Trophoblast cell (in vitro differentiated cells and primary cell): ENCODE results near the gene SYNM.

Experiments
- DNase-seq, 2 donors: peaks; one replicate each; pipeline ENCODE4 v3.0.0-alpha.2; 2016
- H2AFZ ChIP-seq: 2 replicates; pipeline ENCODE4 v1.6.1; 2013; ENCODE audit warnings: low read length, moderate library complexity, mild to moderate bottlenecking; ENCODE audit not compliant: insufficient read depth, poor library complexity
- H2AK5ac ChIP-seq: 2 replicates; pipeline ENCODE4 v1.6.1; 2013; ENCODE audit warnings: mild to moderate bottlenecking, low read length
- H2BK120ac ChIP-seq: 2 replicates; pipeline ENCODE4 v1.6.1; 2013; ENCODE audit warnings: low read length, mild to moderate bottlenecking, moderate library complexity; ENCODE audit not compliant: insufficient read depth, poor library complexity
- H2BK12ac ChIP-seq: 2 replicates; pipeline ENCODE4 v1.6.1; 2013; ENCODE audit warnings: mild to moderate bottlenecking, low read length, moderate library complexity
- H2BK5ac ChIP-seq: 2 replicates; pipeline ENCODE4 v1.6.1; 2013; ENCODE audit warnings: low read length, low read depth, moderate library complexity, mild to moderate bottlenecking; ENCODE audit not compliant: poor library complexity
- H3K14ac ChIP-seq: 2 replicates; pipeline ENCODE4 v1.6.1; 2013; ENCODE audit warnings: mild to moderate bottlenecking, low read length
- H3K18ac ChIP-seq: 2 replicates; pipeline ENCODE4 v1.6.1; 2013; ENCODE audit warnings: mild to moderate bottlenecking, low read length
- H3K23ac ChIP-seq: 2 replicates; pipeline ENCODE4 v1.6.1; 2013; ENCODE audit warnings: low read length
- H3K27ac ChIP-seq: 2 replicates; pipeline ENCODE4 v1.5.1; 2013; ENCODE audit warnings: low read depth, mild to moderate bottlenecking, inconsistent platforms, low read length, moderate library complexity
- H3K27me3 ChIP-seq: 2 replicates; pipeline ENCODE4 v1.6.1; 2013; ENCODE audit warnings: inconsistent platforms, mild to moderate bottlenecking, low read length, moderate library complexity; ENCODE audit not compliant: insufficient read depth
- H3K36me3 ChIP-seq, 2 experiments: 1 replicate in 1 of 2; 2 replicates in 1 of 2; pipeline ENCODE4 v1.6.1; 2013; ENCODE audit warnings: low read length in 2 of 2, mild to moderate bottlenecking in 2 of 2, moderate library complexity in 1 of 2; ENCODE audit not compliant: insufficient read depth in 2 of 2, control insufficient read depth in 1 of 2
- H3K4ac ChIP-seq: 2 replicates; pipeline ENCODE4 v1.6.1; 2013; ENCODE audit warnings: low read depth, mild to moderate bottlenecking, low read length, moderate library complexity
- H3K4me1 ChIP-seq, 2 experiments: 1 replicate in 1 of 2; 2 replicates in 1 of 2; pipeline ENCODE4 v1.6.1; 2013; ENCODE audit warnings: low read length in 2 of 2, mild to moderate bottlenecking in 2 of 2, moderate library complexity in 1 of 2; ENCODE audit not compliant: insufficient read depth in 2 of 2, control insufficient read depth in 1 of 2
- H3K4me2 ChIP-seq: 2 replicates; pipeline ENCODE4 v1.6.1; 2013; ENCODE audit warnings: inconsistent platforms, mild to moderate bottlenecking, low read length, moderate library complexity
- H3K4me3 ChIP-seq: 2 replicates; pipeline ENCODE4 v1.5.1; 2013; ENCODE audit warnings: mild to moderate bottlenecking, low read depth, low read length, inconsistent platforms
- H3K79me1 ChIP-seq: one replicate; pipeline ENCODE4 v1.6.1; 2013; ENCODE audit warnings: low read length
- H3K79me2 ChIP-seq: 2 replicates; pipeline ENCODE4 v1.6.1; 2013; ENCODE audit warnings: low read length, mild to moderate bottlenecking; ENCODE audit not compliant: control insufficient read depth, insufficient read depth, poor library complexity
- H3K9ac ChIP-seq: 2 replicates; pipeline ENCODE4 v1.6.1; 2013; ENCODE audit warnings: mild to moderate bottlenecking, low read length
- H3K9me3 ChIP-seq: 2 replicates; pipeline ENCODE4 v1.6.1; 2013; ENCODE audit warnings: low read depth, mild to moderate bottlenecking, control low read depth, inconsistent platforms, low read length; ENCODE audit not compliant: insufficient read depth
- H4K12ac ChIP-seq: 2 replicates; pipeline ENCODE4 v1.6.1; 2013; ENCODE audit warnings: low read depth, mild to moderate bottlenecking, low read length, moderate library complexity
- H4K8ac ChIP-seq: 2 replicates; pipeline ENCODE4 v1.6.1; 2013; ENCODE audit warnings: low read depth, mild to moderate bottlenecking, low read length, moderate library complexity
- H4K91ac ChIP-seq: one replicate; pipeline ENCODE4 v1.6.1; 2013; ENCODE audit warnings: low read depth, mild to moderate bottlenecking, low read length, moderate library complexity
- WGBS: extraction: QIAGEN DNeasy Blood & Tissue Kit; methylation state at CpG from one replicate; pipeline ENCODE4 v1.1.7; 2013; ENCODE audit warnings: missing lambda C conversion rate; ENCODE audit not compliant: insufficient read length, insufficient coverage; ENCODE audit errors: extremely low coverage; 5-methylcytosine and 5-hydroxymethylcytosine counted together

Gene SYNM

DNA sequence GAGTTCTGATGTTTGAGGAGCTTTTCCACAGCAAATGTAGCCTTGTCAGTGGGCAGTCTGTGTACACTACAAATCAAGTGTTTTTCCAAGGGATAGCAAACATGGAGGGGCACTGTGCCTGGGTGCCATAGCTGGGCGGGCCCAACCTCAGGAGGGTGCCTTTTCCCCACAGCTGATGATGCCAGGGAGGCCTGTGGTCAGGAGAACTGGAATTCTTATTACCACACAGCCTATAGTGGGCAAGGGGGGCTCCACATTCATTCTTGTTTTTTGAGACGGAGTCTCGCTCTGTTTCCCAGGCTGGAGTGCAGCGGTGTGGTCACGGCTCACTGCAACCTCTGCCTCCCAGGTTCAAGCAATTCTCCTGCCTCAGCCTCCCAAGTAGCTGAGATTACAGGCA is 41.8 kb downstream of the SYNM start:
- Histone ChIP-seq H2AK5ac (no peak overlapping the region), H3K27ac (no peak overlapping the region), H4K8ac (no peak overlapping the region), H2BK120ac (no peak overlapping the region), H2BK5ac (no peak overlapping the region), H3K36me3 (peaks cover 8 to 13% of the 10 kb centered on the region in 2 experiments), H3K79me2 (no peaks in the 10 kb centered on the region), H3K4me2 (no peak overlapping the region), H2AFZ (no peak overlapping the region), H3K9me3 (no peaks in the 10 kb centered on the region), H4K12ac (no peak overlapping the region), H3K4ac (no peak overlapping the region), H3K9ac (no peak overlapping the region), H2BK12ac (no peak overlapping the region), H3K4me3 (no peak overlapping the region), H4K91ac (no peak overlapping the region), H3K27me3 (no peaks in the 10 kb centered on the region), H3K4me1 (peaks cover 3% of the 10 kb centered on the region in 2 experiments), H3K79me1 (no peaks in the 10 kb centered on the region), H3K18ac (no peak overlapping the region), H3K14ac (no peak overlapping the region), H3K23ac (no peak overlapping the region)
- WGBS, result no CpG with 5 or more reads among the region's 5 CpGs
- DNase-seq, result no peak

DNA sequence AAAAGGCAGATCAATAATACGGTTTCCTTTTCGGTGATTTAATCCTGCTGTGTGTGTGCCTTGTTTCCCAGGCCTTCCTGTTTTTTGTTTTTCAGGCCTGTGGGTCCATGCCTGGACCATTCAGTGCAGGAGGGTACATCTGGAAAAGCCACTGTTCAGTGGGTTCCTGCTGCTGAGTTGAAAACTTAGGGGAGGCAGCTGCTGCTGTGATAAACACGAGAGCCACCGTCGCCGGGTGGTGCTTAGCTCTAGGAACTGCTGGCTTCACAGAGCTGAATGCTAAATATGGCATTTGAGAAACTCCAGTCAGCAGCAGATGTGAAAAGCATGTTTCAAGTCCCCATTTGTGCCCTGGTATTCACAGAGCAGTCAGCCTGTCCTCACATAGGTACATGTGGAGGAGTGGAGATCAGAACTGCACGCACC is 44.0 kb downstream of the SYNM start:
- Histone ChIP-seq H3K9ac (no peak overlapping the region), H3K9me3 (no peaks in the 10 kb centered on the region), H3K4me2 (no peak overlapping the region), H4K91ac (no peak overlapping the region), H2BK120ac (no peak overlapping the region), H4K12ac (no peak overlapping the region), H3K18ac (no peak overlapping the region), H3K27me3 (no peaks in the 10 kb centered on the region), H3K14ac (no peak overlapping the region), H2AFZ (no peak overlapping the region), H3K4me3 (no peak overlapping the region), H3K4me1 (peaks cover 0 to under 1% of the 10 kb centered on the region in 2 experiments), H4K8ac (no peak overlapping the region), H3K23ac (no peak overlapping the region), H3K27ac (no peak overlapping the region), H2AK5ac (no peak overlapping the region), H3K79me2 (no peaks in the 10 kb centered on the region), H3K36me3 (peaks cover 11 to 13% of the 10 kb centered on the region in 2 experiments), H3K79me1 (no peaks in the 10 kb centered on the region), H2BK5ac (no peak overlapping the region), H2BK12ac (no peak overlapping the region), H3K4ac (no peak overlapping the region)
- no CpG with 5 or more reads among the region's 7 CpGs for WGBS
- DNase-seq, result no peak

DNA sequence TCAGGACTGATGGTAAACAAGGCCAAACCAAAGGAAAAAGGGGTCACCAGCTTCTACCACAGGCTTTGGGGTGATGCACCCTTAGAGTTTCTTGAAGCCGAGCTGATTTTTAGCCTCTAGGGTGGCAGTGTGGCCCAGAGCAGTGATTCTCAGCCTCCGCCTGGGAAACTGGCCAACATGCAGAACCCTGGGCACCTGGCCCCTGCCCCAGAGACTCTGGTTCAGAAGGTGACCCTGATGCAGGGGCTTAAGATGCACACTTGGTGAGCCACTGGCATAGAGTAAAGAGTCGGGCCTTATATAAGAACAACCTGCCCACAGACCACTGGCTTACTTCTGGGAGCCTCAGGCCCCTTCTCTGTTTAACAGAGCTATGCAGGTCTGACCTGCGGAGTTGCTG is 44.5 kb downstream of the SYNM start:
- no peak overlapping the region for H3K9ac ChIP-seq
- H2BK12ac ChIP-seq, result no peak overlapping the region
- no peaks in the 10 kb centered on the region for H3K79me2 ChIP-seq
- H3K36me3 ChIP-seq, result peaks cover 11 to 13% of the 10 kb centered on the region in 2 experiments
- no peak overlapping the region for H3K18ac ChIP-seq
- no peak overlapping the region for H4K91ac ChIP-seq
- no peak overlapping the region for H3K23ac ChIP-seq
- H2AK5ac ChIP-seq, result no peak overlapping the region
- H3K4me2 ChIP-seq, result no peak overlapping the region
- H4K12ac ChIP-seq, result no peak overlapping the region
- no peaks in the 10 kb centered on the region for H3K79me1 ChIP-seq
- H2BK120ac ChIP-seq, result no peak overlapping the region
- no peak overlapping the region for H4K8ac ChIP-seq
- H3K9me3 ChIP-seq, result no peaks in the 10 kb centered on the region
- H2BK5ac ChIP-seq, result no peak overlapping the region
- no CpG with 5 or more reads among the region's 4 CpGs for WGBS
- H3K4ac ChIP-seq, result no peak overlapping the region
- H3K27me3 ChIP-seq, result no peaks in the 10 kb centered on the region
- no peak overlapping the region for H3K27ac ChIP-seq
- H3K4me3 ChIP-seq, result no peak overlapping the region
- no peak for DNase-seq
- no peaks in the 10 kb centered on the region for H3K4me1 ChIP-seq
- no peak overlapping the region for H3K14ac ChIP-seq
- H2AFZ ChIP-seq, result no peak overlapping the region

DNA sequence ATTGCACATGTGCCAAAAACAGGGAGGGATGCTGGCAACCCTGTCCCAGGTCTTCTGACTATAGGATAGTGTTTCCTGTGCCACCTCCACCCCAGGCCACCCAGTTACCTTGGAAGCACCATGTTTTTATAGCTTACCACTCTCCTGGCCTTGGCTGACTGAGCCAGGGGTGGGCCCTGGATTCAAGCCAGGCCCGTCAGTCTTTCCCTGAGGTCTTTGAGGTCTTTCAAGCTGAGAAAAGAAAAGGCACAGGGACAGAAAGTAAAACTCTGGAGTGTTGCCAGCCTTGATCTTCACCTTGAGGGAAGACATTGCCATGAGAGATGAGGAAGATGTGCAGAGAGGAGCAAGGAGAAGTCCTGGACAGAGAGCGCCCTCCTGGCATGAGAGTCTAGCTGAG is 46.3 kb downstream of the SYNM start:
- WGBS, result no CpG with 5 or more reads among the region's 2 CpGs
- no peaks in the 10 kb centered on the region for H3K79me1 ChIP-seq
- no peak overlapping the region for H2BK5ac ChIP-seq

More for the DNA sequence above, 46.3 kb downstream of the SYNM start:
- no peak overlapping the region for H4K91ac ChIP-seq
- H2BK120ac ChIP-seq, result no peak overlapping the region
- H3K4me2 ChIP-seq, result no peak overlapping the region
- no peak overlapping the region for H3K9ac ChIP-seq
- no peaks in the 10 kb centered on the region for H3K9me3 ChIP-seq
- H3K18ac ChIP-seq, result no peak overlapping the region
- H3K14ac ChIP-seq, result no peak overlapping the region
- H4K12ac ChIP-seq, result no peak overlapping the region
- no peak for DNase-seq
- H3K36me3 ChIP-seq, result peaks cover 11 to 12% of the 10 kb centered on the region in 2 experiments
- H4K8ac ChIP-seq, result no peak overlapping the region
- no peak overlapping the region for H3K27ac ChIP-seq
- H2AK5ac ChIP-seq, result no peak overlapping the region
- H3K27me3 ChIP-seq, result no peaks in the 10 kb centered on the region
- H3K4ac ChIP-seq, result no peak overlapping the region
- no peak overlapping the region for H3K4me3 ChIP-seq
- no peak overlapping the region for H3K23ac ChIP-seq
- no peaks in the 10 kb centered on the region for H3K79me2 ChIP-seq
- no peak overlapping the region for H2AFZ ChIP-seq
- H3K4me1 ChIP-seq, result peaks cover 2 to 3% of the 10 kb centered on the region in 2 experiments
- no peak overlapping the region for H2BK12ac ChIP-seq
